Right lobe of liver (tissue), 6 donors: Measurements from ENCODE around the gene BDNF. TPM values are rescaled to one million over a fixed set of nuclear protein-coding genes. Genes with fewer than 3 reads are reported as not detected.

ENCODE experiments used
- ATAC-seq, 4 donors: fragments of 200-7000 bp; cut with Tn5 transposase; one replicate each; pipeline ENCODE4 v1.9.1; 2020; ENCODE audit warnings: mild to moderate bottlenecking in 4 of 4, moderate library complexity in 4 of 4
- DNase-seq, 3 donors: peaks; one replicate each; pipeline ENCODE4 v3.0.0-alpha.2; 2020
- H3K27ac ChIP-seq, 3 donors: fragments of 200-600 bp; one replicate each; pipeline ENCODE4 v1.8.0; 2022
- H3K27me3 ChIP-seq, 2 donors: fragments of 200-600 bp; one replicate each; pipeline ENCODE4 v1.8.0; 2022
- H3K36me3 ChIP-seq, 4 donors: fragments of 200-600 bp; sonication (generic) in 1 of 4; one replicate each; pipeline versions ENCODE4 v1.5.1 to v1.8.0; 2017 to 2022; ENCODE audit warnings: control low read depth in 1 of 4
- H3K4me1 ChIP-seq, 4 donors: fragments of 200-600 bp; sonication (generic) in 1 of 4; one replicate each; pipeline versions ENCODE4 v1.5.1 to v1.8.0; 2017 to 2022; ENCODE audit warnings: control low read depth in 1 of 4
- H3K4me3 ChIP-seq, 3 donors: fragments of 200-600 bp; one replicate each; pipeline ENCODE4 v1.8.0; 2022
- H3K9me3 ChIP-seq, 4 donors: fragments of 200-600 bp; sonication (generic) in 1 of 4; one replicate each; pipeline versions ENCODE4 v1.5.1 to v1.8.0; 2017 to 2022; ENCODE audit warnings: control low read depth in 1 of 4
- POLR2A ChIP-seq: fragments of 450-650 bp; IDR thresholded peaks from one replicate; pipeline ENCODE4 v1.6.1; 2017; ENCODE audit warnings: antibody characterized with exemption, mild to moderate bottlenecking
- WGBS: methylation state at CpG from one replicate; pipeline ENCODE4 v1.1.6; 2018; ENCODE audit warnings: low coverage, low lambda C conversion rate; ENCODE audit not compliant: insufficient coverage; ENCODE audit errors: missing lambda C conversion rate; 5-methylcytosine and 5-hydroxymethylcytosine counted together
- intact Hi-C, 2 donors: fragments of 100-400 bp; cut with DNase I; formaldehyde crosslinking; loops; one replicate each; pipeline versions ENCODE4 v1.11.2 to v1.14.1; 2022
- total RNA-seq, 6 experiments: library from RNA; depleted of rRNA in 2 of 6; stranded (reverse); fragments of >200 nt in 2 of 6; fragmentation: NEBNext Ultra II Directional in 3 of 6; extraction: Animal tissue kit (Norgen Biotek cat#: 25700) in 3 of 6; gene quantifications; one replicate each; pipeline versions ENCODE4 v1.1.0 to v1.2.4, GENCODE V29; 2016 to 2023
- TF ChIP-seq, protein P1 (sequence below), 4 donors: fragments of 200-600 bp in 3 of 4; fragments of 450-650 bp in 1 of 4; IDR thresholded peaks; one replicate each; pipeline versions ENCODE4 v1.5.1 to v1.8.0; 2016 to 2022; ENCODE audit warnings: antibody characterized with exemption in 4 of 4, mild to moderate bottlenecking in 2 of 4
- donor health status: DM: no; HTN: yes; CAD: no.
- donor health status: DM: no; HTN: no; CAD: no.
- donor health status: DM: no; HTN: no; CAD: no.
- donor health status: DM: no; HTN: yes; CAD: no.
- donor health status: DM: no; HTN: yes; CAD: no.

BDNF gene
- total RNA-seq, 6 experiments from 2014 or later = 0.06 to 0.27 (median 0.12) TPM; not detected in 3

DNA sequence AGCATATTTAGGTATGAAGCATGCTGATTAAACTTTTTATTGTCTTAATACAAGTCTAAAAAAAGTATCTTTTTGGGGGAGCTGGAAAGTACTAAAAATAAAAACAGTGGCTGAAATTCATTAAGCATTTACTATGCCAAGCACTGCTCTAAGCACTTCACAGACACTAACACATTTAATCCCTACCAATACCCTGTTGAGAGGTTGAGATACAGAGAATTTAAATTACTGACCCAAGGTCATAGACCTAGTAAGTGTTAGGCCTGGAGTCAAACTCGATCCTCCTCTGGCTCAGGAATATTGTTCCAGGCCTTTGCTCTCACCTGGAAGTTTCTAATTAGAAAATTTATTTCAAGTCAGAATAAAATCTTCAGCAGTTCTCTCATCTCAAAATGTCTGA lies 18.6 kb downstream of the BDNF start:
- WGBS = 54% methylated on average over 1 of the region's 1 CpG
- Histone ChIP-seq H3K27me3 (no peaks in the 10 kb centered on the region), H3K4me1 (no peaks in the 10 kb centered on the region), H3K4me3 (no peak overlapping the region), H3K27ac (no peak overlapping the region), H3K9me3 (no peaks in the 10 kb centered on the region), H3K36me3 (no peaks in the 10 kb centered on the region)
- ATAC-seq (no peak), DNase-seq (no peak)
- intact Hi-C loops = no loop called here
- no peak for TF ChIP-seq POLR2A
- TF ChIP-seq, protein P1, sequence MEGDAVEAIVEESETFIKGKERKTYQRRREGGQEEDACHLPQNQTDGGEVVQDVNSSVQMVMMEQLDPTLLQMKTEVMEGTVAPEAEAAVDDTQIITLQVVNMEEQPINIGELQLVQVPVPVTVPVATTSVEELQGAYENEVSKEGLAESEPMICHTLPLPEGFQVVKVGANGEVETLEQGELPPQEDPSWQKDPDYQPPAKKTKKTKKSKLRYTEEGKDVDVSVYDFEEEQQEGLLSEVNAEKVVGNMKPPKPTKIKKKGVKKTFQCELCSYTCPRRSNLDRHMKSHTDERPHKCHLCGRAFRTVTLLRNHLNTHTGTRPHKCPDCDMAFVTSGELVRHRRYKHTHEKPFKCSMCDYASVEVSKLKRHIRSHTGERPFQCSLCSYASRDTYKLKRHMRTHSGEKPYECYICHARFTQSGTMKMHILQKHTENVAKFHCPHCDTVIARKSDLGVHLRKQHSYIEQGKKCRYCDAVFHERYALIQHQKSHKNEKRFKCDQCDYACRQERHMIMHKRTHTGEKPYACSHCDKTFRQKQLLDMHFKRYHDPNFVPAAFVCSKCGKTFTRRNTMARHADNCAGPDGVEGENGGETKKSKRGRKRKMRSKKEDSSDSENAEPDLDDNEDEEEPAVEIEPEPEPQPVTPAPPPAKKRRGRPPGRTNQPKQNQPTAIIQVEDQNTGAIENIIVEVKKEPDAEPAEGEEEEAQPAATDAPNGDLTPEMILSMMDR (IDR thresholded peaks at IDR 0.05) = no peak

- Histone ChIP-seq H3K4me1 (no peaks in the 10 kb centered on the region), H3K9me3 (no peaks in the 10 kb centered on the region), H3K27me3 (no peaks in the 10 kb centered on the region), H3K36me3 (no peaks in the 10 kb centered on the region), H3K4me3 (no peak overlapping the region), H3K27ac (no peak overlapping the region)
- ATAC-seq (no peak), DNase-seq (no peak)
- WGBS = 82% methylated on average over 5 of the region's 5 CpGs
- intact Hi-C loops = no loop called here
- TF ChIP-seq, protein P1 (IDR thresholded peaks at IDR 0.05) = no peak
- TF ChIP-seq POLR2A = no peak
These were observed 20.9 kb downstream of the BDNF start for GRCh38 chr11:27679136-27680015.

DNA sequence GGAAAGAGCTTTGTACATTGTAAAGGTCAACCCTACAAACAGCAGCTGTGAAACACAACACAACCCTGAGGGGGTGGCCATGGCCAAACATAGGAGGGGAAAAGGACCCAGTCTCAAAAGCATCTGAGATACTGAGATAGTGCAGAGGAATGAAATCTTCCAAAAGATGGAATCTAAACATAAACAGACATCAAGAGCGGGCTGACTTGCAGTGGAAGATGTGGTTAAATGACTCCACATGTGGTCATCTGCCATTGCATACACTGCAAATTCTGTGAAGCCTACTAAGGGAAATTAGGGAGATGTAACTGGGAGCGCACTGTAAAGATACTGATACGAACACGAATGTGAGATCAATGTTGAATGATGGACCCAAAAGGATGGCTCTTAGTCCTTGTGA lies 22.0 kb downstream of the BDNF start:
- Histone ChIP-seq H3K9me3 (no peaks in the 10 kb centered on the region), H3K27ac (no peak overlapping the region), H3K4me1 (no peaks in the 10 kb centered on the region), H3K27me3 (no peaks in the 10 kb centered on the region), H3K36me3 (no peaks in the 10 kb centered on the region), H3K4me3 (no peak overlapping the region)
- ATAC-seq (no peak), DNase-seq (no peak)
- whole genome bisulfite sequencing = 82% methylated on average over 4 of the region's 4 CpGs
- TF ChIP-seq, protein P1 (IDR thresholded peaks at IDR 0.05) = no peak
- TF ChIP-seq POLR2A = no peak
- intact Hi-C loops = no loop called here

DNA sequence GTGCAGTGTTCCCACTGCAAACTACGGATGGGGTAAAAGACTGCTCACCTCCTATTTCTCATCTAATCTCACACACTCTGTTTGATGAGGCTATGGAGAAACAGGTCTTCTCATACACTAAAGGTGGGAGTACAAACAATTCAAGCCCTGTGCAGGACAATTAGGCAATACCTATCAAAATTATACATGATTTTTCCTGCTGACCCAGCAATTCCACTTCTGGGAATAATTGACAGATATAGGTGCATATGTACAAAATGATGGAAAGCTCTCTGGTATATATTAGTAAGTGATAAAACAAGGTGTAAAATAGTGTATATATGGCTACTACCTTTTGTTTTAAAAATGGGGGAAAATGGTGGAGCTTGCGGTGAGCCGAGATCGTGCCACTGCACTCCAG lies 23.1 kb downstream of the BDNF start:
- 92% methylated on average over 3 of the region's 4 CpGs for WGBS
- TF ChIP-seq POLR2A = no peak
- TF ChIP-seq, protein P1 (IDR thresholded peaks at IDR 0.05) = no peak
- no peak for ATAC-seq
- no peak overlapping the region for H3K4me3 ChIP-seq
- H3K27me3 ChIP-seq = no peaks in the 10 kb centered on the region
- H3K36me3 ChIP-seq = no peaks in the 10 kb centered on the region
- H3K27ac ChIP-seq = no peak overlapping the region
- H3K9me3 ChIP-seq = no peaks in the 10 kb centered on the region
- no peaks in the 10 kb centered on the region for H3K4me1 ChIP-seq
- DNase-seq = no peak
- intact Hi-C loops = no loop called here
